HG03066 (cell line): ENCODE results near the gene YKT6.

Experiments
- ATAC-seq: cut with Tn5 transposase; IDR thresholded peaks from one replicate; pipeline ENCODE4 v1.9.1; 2021; ENCODE audit warnings: low read depth; ENCODE audit not compliant: unreplicated experiment

Gene YKT6

GRCh38 chr7:44256459-44256858 is 55.7 kb downstream of the YKT6 start:
- no peak for ATAC-seq

DNA sequence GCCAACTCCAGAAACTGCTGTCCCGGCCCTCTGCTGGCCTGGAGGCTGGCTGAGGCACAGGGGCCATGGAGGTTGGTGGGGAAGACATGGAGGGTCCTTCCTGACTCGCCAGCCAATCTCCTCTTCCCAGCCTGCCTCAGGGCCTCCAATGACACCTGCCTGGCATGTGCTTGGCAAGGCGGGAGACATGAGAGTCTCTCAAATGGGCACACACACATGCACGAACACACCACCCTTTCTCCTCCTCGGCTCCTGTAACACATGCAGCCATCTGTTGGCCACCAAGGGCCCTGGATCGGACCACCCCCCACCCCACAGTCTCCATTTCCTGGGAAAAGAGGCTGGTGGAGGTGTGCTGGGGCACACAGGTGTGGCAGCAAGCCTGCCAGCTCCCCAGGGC is 56.4 kb downstream of the YKT6 start:
- no peak for ATAC-seq

GRCh38 chr7:44257618-44258422 is 57.0 kb downstream of the YKT6 start:
- peak; percentile 94 for ATAC-seq

DNA sequence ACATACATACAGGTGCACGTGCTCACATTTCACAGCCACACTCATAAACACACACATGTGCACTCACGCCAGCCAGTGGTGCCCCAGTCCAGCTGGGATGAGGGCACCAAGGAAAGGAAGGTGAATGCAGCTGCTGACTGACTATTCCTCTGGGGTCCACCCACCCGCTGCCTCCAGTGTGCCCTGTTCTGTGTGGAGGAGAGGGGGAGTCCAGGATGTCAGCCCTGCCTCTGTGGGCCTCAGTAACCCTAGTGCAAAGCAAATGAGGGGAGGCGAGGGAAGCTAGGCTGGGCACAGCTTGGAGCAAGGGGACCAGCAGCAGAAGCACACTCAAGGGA is 57.6 kb downstream of the YKT6 start:
- ATAC-seq: no peak

DNA sequence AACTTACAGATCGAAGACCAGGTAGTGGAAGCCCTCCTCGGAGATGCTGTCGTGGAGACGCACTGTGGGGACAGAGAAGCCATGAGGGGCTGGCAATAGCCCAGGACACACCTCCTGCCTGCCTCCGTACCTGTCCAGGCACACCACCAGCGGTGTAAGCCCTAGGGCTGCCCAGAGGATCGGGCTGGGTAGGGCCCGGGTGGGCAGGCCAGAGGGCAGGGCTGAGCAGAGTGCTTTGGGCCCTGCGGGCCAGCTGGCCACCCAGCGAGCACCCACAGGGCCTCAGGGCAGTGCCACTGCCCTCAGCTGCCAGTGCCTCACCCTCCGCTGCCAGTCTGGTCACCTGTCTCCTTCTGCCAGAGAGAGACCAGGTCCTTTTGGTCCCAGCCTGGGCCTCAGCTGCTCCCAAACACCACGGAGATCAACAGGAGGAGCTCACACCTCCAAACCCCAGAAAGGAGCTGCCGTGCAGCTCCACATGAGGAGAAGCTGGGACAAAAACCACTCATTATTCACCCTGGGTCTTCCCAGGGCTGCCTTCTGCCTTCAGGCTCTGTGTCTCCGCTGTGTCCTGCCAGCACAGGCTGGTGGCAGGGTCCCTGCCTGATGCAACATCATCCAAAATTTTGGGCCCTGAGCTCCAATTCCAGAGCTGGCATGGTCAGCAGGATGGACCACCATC is 58.2 kb downstream of the YKT6 start:
- ATAC-seq: no peak

GRCh38 chr7:44259547-44260457 is 59.0 kb downstream of the YKT6 start:
- ATAC-seq: no peak

DNA sequence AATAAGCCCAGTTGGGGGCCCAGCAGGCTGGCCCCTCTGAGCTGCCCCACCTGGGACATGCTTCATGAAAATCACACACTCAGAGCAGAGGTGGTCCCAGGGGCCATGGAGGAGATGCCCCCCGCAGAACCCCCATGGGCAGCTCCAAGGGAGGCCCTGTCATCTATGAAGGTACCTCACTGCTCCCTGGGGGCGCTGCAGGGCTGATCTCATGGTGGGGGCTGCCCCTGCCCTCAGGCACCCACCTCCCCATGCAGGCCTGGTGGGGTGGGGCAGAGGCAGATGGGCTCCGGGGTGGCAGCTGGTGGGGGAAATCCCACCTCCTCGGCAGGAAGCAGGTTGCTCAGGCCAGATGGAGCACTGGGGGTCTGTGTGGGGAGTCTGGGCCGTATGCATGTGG is 60.5 kb downstream of the YKT6 start:
- ATAC-seq: no peak

DNA sequence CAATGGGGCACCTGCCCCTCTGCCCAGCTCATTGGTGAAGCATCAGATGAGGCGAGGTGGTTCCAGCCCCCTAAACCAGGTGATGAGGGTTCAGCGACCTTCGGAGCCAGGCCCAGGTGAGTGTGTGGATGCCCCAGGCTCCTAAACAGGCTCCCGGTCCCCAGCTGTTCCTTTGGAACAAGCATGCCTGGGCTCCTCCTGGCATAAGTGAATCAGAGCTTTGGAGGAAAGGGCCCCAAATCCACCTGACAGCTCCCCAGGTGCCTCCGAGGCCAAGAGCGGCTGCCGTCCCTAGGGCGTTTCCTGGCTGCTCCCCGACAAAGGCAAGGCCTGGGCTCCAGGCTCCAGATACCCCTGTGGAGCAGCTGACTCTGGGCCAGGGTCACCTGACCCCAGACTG is 61.3 kb downstream of the YKT6 start:
- no peak for ATAC-seq

- ATAC-seq: no peak
Observed at GRCh38 chr7:44263326-44264082, 62.7 kb downstream of the YKT6 start.
